Hematopoietic multipotent progenitor cell treated with erythropoietin and hydrocortisone succinate and interleukin-3 and kit ligand, for 4 days (in vitro differentiated cells): ENCODE data around the gene LAMTOR3.

Experiments used
- DNase-seq: peaks from one replicate; pipeline ENCODE4 v3.0.0-alpha.2; 2015

LAMTOR3 gene

GRCh38 chr4:99894161-99894997 lies at the start of gene LAMTOR3:
TSS of gene LAMTOR3 (minus strand) at chr4:99894427. CDS start at chr4:99893963, 464 bp downstream.
- peak; percentile 98 for DNase-seq

GRCh38 chr4:99938243-99938753 lies 44.1 kb upstream of the LAMTOR3 start:
- DNase-seq: no peak

- DNase-seq: peak; percentile 24
Measured at GRCh38 chr4:99934891-99935290, 40.7 kb upstream of the LAMTOR3 start.

GRCh38 chr4:99927566-99927965 lies 33.3 kb upstream of the LAMTOR3 start:
- DNase-seq: peak; percentile 14

GRCh38 chr4:99921174-99921573 lies 26.9 kb upstream of the LAMTOR3 start:
- DNase-seq: no peak

GRCh38 chr4:99918656-99919055 lies 24.4 kb upstream of the LAMTOR3 start:
- DNase-seq: no peak

- no peak for DNase-seq
Measured at GRCh38 chr4:99917575-99917974, 23.3 kb upstream of the LAMTOR3 start.

- no peak for DNase-seq
Measured at GRCh38 chr4:99915449-99915848, 21.2 kb upstream of the LAMTOR3 start.

GRCh38 chr4:99894998-99895397 lies 771 bp upstream of the LAMTOR3 start:
- DNase-seq: no peak

GRCh38 chr4:99893839-99894160 lies 427 bp downstream of the LAMTOR3 start:
- peak; percentile 5 for DNase-seq

GRCh38 chr4:99893029-99893428 lies 1.2 kb downstream of the LAMTOR3 start:
- DNase-seq: no peak

- DNase-seq: peak; percentile 68
Measured at GRCh38 chr4:99891351-99891750, 2.9 kb downstream of the LAMTOR3 start.

- no peak for DNase-seq
Measured at GRCh38 chr4:99887837-99888236, 6.4 kb downstream of the LAMTOR3 start.

- DNase-seq: no peak
Measured at GRCh38 chr4:99886146-99886545, 8.1 kb downstream of the LAMTOR3 start.

GRCh38 chr4:99885687-99886086 lies 8.5 kb downstream of the LAMTOR3 start:
- DNase-seq: no peak

GRCh38 chr4:99885063-99885664 lies 9.1 kb downstream of the LAMTOR3 start:
- peak; percentile 79 for DNase-seq

- no peak for DNase-seq
Measured at GRCh38 chr4:99879458-99879857, 14.8 kb downstream of the LAMTOR3 start.

- DNase-seq: no peak
Measured at GRCh38 chr4:99878604-99879003, 15.6 kb downstream of the LAMTOR3 start.

- DNase-seq: no peak
Measured at GRCh38 chr4:99876946-99877345, 17.3 kb downstream of the LAMTOR3 start.

GRCh38 chr4:99875071-99875470 lies 19.2 kb downstream of the LAMTOR3 start:
- DNase-seq: no peak

GRCh38 chr4:99872570-99872969 lies 21.7 kb downstream of the LAMTOR3 start:
- no peak for DNase-seq

- no peak for DNase-seq
Measured at GRCh38 chr4:99868126-99868596, 26.1 kb downstream of the LAMTOR3 start.

GRCh38 chr4:99863804-99864203 lies 30.4 kb downstream of the LAMTOR3 start:
- no peak for DNase-seq
